Spleen (tissue), 7 donors: Measurements from ENCODE around the gene A2ML1.
"Not testable (repeated sequence)": the region's sequence is repeated elsewhere in the genome, so short reads cannot be mapped to it uniquely, and the experiment has no call there.

Experiments
- CTCF ChIP-seq, 11 experiments: fragments of 200-600 bp in 7 of 11; fragments of 450-650 bp in 4 of 11; sonication (generic) in 4 of 11; IDR thresholded peaks in 8 of 11; conservative IDR thresholded peaks in 3 of 11; 1 replicate in 7 of 11; 2 replicates in 4 of 11; pipeline versions ENCODE4 v1.4.0 to v1.8.0; 2016 to 2021; ENCODE audit warnings: antibody characterized with exemption in 11 of 11, inconsistent platforms in 4 of 11, mild to moderate bottlenecking in 1 of 11
- POLR2A ChIP-seq, 3 donors: fragments of 450-650 bp; IDR thresholded peaks; one replicate each; pipeline ENCODE4 v1.5.1; 2017; ENCODE audit warnings: antibody characterized with exemption in 3 of 3, mild to moderate bottlenecking in 1 of 3
- donor health status: DM: no; HTN: no; CAD: no; lungs with moderate emphysema.
- donor health status: DM: no; HTN: no; CAD: no.
- donor health status: DM: no; HTN: no; CAD: no.

GRCh38 chr12:8801213-8801612, 21.2 kb upstream of the A2ML1 start:
- not testable (repeated sequence) for TF ChIP-seq POLR2A (IDR thresholded peaks at IDR 0.05); CTCF (IDR thresholded peaks at IDR 0.05 in 8 of 11, conservative IDR thresholded peaks at IDR 0.05 in 3 of 11)
